ENCODE measurements around the gene PDE6D.

DNA sequence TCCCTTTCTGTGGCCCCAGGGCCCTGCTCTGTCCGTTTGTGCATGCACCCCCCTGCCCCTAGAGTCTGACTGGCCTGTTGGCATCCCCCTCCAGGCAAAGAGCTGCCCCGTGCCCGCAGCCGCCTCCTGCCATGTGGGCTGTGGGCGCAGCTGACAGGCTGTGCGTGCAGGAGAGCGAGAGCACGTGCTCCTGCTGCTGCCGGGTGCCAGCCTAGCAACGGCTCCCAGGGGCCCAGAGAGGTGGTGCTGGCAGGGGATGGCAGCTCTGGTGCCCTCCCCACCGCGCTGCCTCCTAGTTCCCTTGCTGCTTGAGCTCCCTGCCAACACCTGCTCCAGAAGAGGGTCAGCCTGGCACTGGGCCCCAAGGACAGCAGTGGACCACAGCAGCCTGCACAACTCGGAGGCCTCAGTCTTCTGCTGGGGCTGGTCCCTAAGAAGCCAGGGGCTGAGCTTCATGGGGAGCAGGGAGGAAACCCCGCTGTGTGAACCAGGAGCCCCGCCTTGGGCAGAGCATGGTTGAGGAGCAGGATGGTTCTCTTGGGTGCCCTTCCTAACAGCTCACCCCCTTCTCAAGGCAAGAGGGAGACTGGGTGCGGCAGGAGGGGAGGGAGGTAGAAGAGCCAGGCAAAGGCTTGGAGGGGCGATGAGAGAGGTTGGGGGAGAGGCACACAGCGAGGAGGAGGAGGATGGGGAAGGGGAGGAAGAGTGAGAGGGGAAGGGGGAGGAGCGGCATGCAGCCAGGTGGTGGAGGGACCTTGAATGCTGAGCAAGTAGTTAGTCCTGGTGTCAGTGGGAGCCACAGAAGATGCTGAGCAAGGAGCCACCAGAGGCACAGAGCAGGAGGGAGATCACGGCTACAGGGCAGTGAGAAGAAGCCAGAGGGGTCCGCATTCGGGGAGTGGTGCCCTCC is 96.5 kb downstream of the PDE6D start:
- no peak for TF ChIP-seq ARNTL (CRISPR knock-in tag; IDR thresholded peaks at IDR 0.05; ENCODE audit: borderline replicate concordance, low read depth)
- TF ChIP-seq, protein P1, sequence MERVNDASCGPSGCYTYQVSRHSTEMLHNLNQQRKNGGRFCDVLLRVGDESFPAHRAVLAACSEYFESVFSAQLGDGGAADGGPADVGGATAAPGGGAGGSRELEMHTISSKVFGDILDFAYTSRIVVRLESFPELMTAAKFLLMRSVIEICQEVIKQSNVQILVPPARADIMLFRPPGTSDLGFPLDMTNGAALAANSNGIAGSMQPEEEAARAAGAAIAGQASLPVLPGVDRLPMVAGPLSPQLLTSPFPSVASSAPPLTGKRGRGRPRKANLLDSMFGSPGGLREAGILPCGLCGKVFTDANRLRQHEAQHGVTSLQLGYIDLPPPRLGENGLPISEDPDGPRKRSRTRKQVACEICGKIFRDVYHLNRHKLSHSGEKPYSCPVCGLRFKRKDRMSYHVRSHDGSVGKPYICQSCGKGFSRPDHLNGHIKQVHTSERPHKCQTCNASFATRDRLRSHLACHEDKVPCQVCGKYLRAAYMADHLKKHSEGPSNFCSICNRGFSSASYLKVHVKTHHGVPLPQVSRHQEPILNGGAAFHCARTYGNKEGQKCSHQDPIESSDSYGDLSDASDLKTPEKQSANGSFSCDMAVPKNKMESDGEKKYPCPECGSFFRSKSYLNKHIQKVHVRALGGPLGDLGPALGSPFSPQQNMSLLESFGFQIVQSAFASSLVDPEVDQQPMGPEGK (CRISPR knock-in tag; IDR thresholded peaks at IDR 0.05; ENCODE audit: borderline replicate concordance) = no peak
- TF ChIP-seq, protein P2, sequence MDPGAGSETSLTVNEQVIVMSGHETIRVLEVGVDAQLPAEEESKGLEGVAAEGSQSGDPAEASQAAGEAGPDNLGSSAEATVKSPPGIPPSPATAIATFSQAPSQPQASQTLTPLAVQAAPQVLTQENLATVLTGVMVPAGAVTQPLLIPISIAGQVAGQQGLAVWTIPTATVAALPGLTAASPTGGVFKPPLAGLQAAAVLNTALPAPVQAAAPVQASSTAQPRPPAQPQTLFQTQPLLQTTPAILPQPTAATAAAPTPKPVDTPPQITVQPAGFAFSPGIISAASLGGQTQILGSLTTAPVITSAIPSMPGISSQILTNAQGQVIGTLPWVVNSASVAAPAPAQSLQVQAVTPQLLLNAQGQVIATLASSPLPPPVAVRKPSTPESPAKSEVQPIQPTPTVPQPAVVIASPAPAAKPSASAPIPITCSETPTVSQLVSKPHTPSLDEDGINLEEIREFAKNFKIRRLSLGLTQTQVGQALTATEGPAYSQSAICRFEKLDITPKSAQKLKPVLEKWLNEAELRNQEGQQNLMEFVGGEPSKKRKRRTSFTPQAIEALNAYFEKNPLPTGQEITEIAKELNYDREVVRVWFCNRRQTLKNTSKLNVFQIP (CRISPR knock-in tag; IDR thresholded peaks at IDR 0.05; ENCODE audit: borderline replicate concordance, low read depth) = no peak
- no peak for TF ChIP-seq ZC3H10 (CRISPR knock-in tag; IDR thresholded peaks at IDR 0.05)
- TF ChIP-seq CSRNP3 (CRISPR knock-in tag; IDR thresholded peaks at IDR 0.05) = no peak
- TF ChIP-seq ESRRG (CRISPR knock-in tag; IDR thresholded peaks at IDR 0.05) = no peak
- TF ChIP-seq BACH2 (CRISPR knock-in tag; IDR thresholded peaks at IDR 0.05; ENCODE audit: borderline replicate concordance) = no peak
- TF ChIP-seq ZFP3 (CRISPR knock-in tag; IDR thresholded peaks at IDR 0.05) = no peak
- TF ChIP-seq GLIS3 (CRISPR knock-in tag; IDR thresholded peaks at IDR 0.05) = no peak
